Right kidney (tissue), 9 donors: ENCODE results near the gene RCOR1.
"Not testable (repeated sequence)": the region's sequence is repeated elsewhere in the genome, so short reads cannot be mapped to it uniquely, and the experiment has no call there.

Source experiments
- DNase-seq: peaks from one replicate; pipeline ENCODE4 v3.0.0-alpha.2; 2016
- long read RNA-seq, 8 donors: transcript quantifications; one replicate each; lab custom pipeline, GENCODE V29; 2026

Gene RCOR1
- long read RNA-seq, donor 1, full-length matches to known transcripts = 3 of 3 reads
- long read RNA-seq, donor 1, partial matches to known transcripts = 0 of 3 reads
- long read RNA-seq, donor 1, other reads (novel, unspliced or antisense) = 0 of 3 reads
- long read RNA-seq, donor 2, full-length matches to known transcripts = 1 of 1 reads
- long read RNA-seq, donor 2, partial matches to known transcripts = 0 of 1 reads
- long read RNA-seq, donor 2, other reads (novel, unspliced or antisense) = 0 of 1 reads
- long read RNA-seq, donor 3, full-length matches to known transcripts = 3 of 12 reads
- long read RNA-seq, donor 3, partial matches to known transcripts = 9 of 12 reads
- long read RNA-seq, donor 3, other reads (novel, unspliced or antisense) = 0 of 12 reads
- long read RNA-seq, donor 4, partial matches to known transcripts = 10 of 11 reads
- long read RNA-seq, donor 4, other reads (novel, unspliced or antisense) = 0 of 11 reads
- long read RNA-seq, donor 5, full-length matches to known transcripts = 4 of 4 reads
- long read RNA-seq, donor 5, partial matches to known transcripts = 0 of 4 reads
- long read RNA-seq, donor 5, other reads (novel, unspliced or antisense) = 0 of 4 reads
- long read RNA-seq, donor 6, full-length matches to known transcripts = 1 of 22 reads
- long read RNA-seq, donor 6, partial matches to known transcripts = 21 of 22 reads
- long read RNA-seq, donor 6, other reads (novel, unspliced or antisense) = 0 of 22 reads
- long read RNA-seq, donor 7 = 0 reads
- long read RNA-seq, donor 8, full-length matches to known transcripts = 5 of 29 reads
- long read RNA-seq, donor 8, partial matches to known transcripts = 24 of 29 reads
- long read RNA-seq, donor 8, other reads (novel, unspliced or antisense) = 0 of 29 reads

DNA sequence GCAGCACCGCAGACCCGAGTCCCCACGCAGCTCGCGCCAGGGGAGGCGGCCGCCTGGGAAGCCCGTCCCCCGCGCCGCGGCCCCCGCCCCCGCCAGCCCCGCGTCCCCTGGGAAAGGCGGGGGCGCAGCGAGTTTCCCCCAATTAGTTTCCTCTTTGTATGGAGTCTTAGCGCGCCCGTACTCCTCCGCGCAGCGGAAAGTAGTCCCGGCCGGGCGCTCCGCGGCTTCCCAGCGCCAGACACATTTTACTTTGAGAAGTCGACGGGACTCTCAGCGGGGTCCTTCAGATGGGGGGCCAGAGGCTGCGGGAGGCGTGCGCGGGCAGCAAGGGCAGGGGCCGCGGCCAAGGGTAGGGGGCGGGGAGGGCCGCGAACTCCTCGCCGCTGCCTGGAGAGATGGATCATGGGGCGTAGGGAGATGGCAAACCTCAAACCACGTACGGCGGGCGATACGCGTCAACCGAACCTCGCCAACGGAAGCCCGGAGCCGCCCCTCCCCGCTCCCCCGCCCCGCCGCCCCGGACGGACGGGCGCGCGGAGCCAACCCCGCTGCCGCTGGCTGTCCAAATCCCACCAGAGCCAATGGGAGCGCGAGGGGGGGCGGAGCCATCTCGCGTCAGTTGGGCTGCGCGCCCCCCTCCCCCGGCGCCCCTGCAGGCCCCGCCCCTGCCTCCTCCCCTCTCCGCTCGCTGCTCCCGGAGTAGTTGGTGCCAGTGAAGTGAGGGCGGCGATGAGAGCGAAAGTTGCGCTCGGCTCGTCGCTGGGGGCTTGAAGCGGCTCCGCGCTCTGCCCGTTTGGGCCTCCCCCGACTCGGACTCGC lies at the start of gene RCOR1:
RCOR1 (plus strand) TSS at position 706 of the 819 bp plus-strand sequence. CDS start 238 bp downstream, outside the sequence.
- peak; percentile 80 for DNase-seq

DNA sequence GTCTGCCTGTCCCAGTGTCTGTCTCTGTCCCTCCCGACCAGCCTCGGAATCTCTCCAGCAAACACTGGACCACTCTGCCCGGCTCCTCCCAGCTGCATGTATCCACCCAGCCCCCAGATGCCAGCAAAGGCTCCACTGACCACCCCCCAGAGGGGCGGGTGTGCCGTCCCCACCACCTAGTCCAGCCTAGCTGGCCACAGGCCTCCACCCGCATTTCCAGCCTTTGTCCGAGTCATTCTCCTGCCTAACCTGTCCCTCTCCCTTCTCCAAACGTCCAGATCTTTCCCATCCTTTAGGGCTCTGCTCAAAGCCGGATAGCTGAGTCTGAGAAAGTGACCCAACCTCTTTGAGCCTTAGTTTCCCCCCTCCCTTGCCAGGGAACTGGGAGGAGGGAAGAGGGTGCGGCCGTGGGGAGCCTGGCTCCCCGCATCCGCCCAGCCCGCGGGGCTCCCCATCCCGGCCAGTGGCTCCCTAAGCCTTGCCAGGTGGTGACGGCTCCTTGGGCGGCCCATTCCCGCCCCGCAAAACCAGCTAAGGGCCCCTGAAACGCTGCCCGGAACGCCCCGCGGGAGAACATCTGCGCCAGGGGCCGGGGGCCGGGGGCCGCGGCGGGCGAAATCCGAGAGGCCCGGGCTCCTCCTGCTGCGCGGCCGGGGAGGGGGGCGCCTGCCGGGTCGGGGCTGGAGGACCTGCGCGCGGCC lies 48.3 kb upstream of the RCOR1 start:
- peak; percentile 60 for DNase-seq

- DNase-seq = peak; percentile 63
These were observed 47.5 kb upstream of the RCOR1 start for GRCh38 chr14:102544747-102545460.

DNA sequence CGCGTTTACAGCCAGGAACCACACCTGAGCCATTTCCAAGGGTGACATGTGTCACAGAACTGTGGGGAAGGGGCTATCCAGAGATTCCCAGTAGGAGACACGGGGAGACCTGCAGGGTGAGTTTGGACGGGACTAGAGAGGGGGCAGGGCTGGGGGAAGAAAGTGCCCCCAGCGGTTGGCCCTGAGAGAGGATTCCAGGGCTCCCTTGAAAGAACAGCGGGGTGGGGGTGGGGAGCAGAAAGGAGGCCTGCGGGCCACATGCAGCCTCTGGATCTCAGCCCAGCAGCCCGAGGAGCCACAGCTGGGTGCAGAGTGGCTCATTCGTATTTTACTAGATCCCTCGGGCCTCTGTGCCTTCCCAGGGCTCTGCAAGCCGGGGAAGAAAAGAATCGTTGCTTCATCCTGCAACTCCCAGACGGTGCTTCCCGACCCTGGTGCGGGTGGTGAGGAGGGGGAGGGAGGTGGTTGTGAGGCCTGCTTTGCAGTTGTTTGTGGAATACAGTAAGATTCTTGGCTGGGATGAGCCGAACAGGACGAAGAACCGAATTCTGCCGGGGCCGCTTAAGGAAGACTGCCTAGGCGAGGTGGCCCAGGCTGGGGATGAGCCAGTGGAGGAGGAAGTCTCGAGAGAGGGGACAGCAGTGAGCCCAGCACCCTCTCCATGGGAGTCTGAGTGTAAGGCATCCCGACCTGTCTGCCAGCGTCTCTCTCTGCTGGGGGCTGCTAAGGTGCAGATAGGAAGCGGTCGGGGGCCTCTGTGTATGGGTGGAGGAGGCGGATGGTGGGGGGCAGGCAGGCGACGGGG lies 46.8 kb upstream of the RCOR1 start:
- peak; percentile 59 for DNase-seq

DNA sequence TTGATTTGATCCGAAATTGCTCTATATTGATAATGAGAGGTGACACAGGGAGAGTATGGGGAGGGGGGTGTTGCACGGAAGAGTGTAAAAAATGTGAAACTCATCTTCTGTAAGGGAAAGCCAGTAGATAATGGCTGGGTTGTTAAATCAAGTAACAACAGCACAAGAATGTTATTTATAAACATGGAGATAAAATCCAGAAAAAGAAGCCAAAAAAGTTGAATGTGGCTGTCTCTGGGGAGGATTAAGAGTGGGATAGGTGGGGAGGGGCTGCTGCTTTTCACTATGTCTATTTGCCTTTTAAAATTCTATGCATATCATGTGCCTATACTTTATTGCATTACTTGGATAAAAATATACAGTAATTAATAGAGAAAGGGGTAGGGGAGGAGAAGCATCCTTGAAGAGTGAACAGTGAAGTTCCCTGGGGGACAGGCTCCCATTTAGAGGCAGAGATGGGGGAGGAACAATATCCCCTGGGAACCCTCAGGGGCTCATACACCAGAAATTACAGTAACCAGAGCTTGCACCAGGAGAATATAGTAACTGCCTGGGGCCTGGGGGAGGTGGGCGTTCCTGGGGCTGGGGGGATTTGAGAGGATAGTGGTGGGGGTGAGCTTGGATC lies 43.7 kb upstream of the RCOR1 start:
- no peak for DNase-seq

DNA sequence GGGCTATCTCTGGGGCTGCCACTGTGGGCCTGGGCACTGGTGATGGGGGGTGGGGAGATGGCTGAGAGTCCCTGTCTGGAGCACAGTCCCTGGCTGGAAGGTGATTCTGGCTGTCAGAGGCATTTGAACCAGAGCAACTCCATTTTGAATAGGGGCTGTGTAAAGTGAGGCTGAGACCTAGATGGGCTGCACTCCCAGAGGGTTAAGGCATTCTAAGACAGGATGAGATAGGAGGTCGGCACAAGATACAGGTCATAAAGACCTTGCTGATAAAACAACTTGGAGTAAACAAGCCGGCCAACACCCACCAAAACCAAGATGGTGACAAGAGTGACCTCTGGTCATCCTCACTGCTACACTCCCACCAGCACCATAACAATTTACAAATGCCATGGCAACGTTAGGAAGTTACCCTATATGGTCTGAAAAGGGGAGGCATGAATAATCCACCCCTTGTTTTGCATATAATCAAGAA lies 41.5 kb upstream of the RCOR1 start:
- not testable (repeated sequence) for DNase-seq

- DNase-seq = no peak
These were observed 40.3 kb upstream of the RCOR1 start for GRCh38 chr14:102551995-102552705.

DNA sequence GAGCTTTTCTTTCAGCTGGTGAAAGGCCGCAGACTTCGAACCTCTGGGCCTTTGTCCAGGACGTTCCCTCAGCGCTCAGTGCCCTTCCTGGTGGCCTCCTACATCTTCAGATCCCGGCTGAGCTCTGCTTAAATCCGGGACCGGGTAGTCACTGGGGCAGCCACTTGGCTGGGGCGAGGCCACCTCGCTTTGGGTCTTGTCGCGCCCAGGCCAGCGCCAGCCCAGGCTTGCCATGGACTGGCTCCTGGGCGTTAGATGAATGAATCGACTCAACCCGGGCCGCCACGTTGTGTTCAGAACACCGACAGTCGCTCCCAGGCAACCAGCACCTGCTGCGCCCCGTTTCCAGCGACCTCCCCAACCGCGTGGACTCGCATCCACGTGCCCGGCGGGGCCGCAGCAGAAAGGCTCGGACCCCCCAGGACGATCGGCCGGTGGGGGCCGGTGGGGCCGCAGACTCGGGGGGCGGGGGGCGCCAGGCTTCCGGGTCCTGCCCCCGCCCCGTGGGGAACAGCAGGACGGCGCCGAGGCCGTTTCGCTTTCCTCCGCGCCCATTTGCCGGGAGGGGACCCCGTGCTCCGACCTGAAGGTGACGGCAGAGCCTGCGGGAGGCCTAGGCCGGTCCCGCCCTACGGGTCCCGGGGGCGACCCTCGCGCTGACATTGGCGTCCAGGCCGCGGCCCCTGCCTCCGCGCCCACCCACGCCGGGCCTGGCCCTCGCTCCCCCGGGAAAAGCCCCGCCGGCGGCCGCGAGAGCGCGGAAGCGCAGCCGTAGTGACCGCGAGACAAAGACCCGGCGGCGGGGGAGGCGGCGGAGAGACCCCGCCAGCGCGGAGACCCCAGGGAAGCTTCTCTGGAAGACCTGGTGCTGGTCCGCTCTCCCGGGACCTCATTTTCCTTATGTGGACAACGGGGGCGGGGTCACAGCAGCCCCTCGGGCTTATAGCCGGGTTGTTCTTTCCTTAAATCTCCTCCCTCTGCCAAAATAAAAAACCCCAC lies 37.3 kb upstream of the RCOR1 start:
- peak; percentile 79 for DNase-seq

- no peak for DNase-seq
These were observed 36.3 kb upstream of the RCOR1 start for GRCh38 chr14:102556098-102556677.

GRCh38 chr14:102557434-102558226 lies 34.8 kb upstream of the RCOR1 start:
- no peak for DNase-seq

DNA sequence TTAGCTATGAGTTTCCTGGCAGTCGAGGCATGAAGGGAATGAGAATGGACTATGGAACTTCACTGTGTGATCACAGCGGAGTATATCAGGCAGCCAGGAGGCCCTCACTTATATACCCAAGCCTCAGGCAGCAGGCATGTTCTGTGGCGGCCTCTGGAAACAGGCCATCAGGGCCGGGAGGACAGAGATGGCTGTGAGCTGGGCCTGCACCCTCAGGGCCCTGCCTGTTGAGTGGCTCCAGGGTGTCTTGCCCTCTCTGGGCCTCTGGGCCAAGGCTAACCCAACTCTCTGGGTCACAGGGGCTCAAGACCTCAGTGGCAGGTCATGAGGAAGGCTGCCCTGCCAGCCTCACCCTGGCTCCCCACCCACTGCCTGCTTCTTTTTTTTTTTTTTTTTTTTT lies 33.9 kb upstream of the RCOR1 start:
- DNase-seq = no peak

DNA sequence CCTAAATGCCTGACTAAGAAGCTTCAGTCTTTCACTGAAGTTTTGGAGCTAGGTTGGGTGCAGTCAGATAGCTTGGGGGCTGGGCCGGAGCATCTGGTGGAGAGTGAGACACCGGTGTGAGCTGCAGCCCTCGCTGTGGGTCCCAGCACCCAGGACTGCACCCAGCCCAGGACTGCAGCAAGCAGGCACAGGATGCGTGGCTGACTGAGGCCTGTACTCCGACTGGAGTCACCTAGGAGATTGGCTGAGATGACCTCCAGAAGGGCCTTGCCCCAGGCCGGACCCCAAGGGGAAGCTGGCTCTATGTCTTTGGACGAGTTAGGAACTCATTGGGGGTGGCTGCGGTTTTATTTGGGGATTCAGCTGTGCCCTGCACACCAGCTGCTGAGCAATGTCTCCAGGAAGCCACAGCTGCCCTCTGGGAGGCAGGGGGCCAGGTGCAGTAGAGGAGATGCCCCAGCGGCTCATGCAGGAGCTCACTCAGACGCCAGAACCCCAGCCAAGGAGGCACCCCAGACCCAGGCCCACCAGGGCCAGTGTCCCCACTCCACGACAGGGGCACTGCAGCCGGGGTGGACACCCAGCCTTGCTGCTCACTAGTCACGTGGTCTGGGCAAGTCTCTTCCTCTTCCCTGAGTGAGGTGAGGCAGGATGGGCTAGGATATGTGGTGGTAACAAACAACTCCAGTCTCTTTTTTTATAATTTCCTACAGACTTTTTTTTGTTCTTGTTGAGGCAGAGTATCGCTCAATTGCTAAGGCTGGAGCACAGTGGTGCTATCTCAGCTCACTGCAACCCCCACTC lies 31.8 kb upstream of the RCOR1 start:
- no peak for DNase-seq

DNA sequence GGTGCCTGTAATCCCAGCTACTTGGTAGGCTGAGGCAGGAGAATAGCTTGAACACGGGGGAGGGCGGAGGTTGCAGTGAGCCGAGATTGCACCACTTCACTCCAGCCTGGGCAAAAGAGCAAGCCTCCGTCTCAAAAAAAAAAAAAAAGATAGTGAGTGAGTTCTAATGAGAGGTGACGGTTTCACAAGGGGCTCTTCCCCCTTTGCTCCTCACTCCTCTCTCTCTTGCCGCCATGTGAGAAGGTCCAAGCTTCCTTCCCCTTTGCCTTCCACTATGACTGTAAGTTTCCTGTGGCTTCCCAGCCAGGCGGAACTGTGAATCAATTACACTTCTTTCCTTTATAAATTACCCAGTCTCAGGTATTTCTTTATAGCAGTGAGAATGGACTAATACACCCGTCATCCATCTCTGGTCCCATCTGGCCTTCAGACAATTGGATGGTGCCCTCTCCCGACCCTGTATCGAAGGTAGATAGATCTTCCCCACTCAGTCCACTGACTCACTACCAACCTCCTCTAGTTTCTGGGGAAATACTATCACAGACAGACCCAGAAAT lies 27.0 kb upstream of the RCOR1 start:
- no peak for DNase-seq

- no peak for DNase-seq
These were observed 26.5 kb upstream of the RCOR1 start for GRCh38 chr14:102565959-102566358.

- DNase-seq = no peak
These were observed 24.3 kb upstream of the RCOR1 start for GRCh38 chr14:102568115-102568614.
